AG09309 (cell line): ENCODE data around the gene ADGRV1.

Source experiments
- DNase-seq: peaks from one replicate; pipeline ENCODE4 v3.0.0-alpha.2; 2010; ENCODE audit warnings: low read depth
- H3K4me3 ChIP-seq: 2 replicates; pipeline ENCODE4 v1.5.1; 2011; ENCODE audit warnings: mild to moderate bottlenecking, low read depth, low read length, moderate library complexity; ENCODE audit not compliant: control insufficient read depth
- TF ChIP-seq, protein P1 (sequence below): IDR thresholded peaks from 2 replicates; pipeline ENCODE4 v1.5.1; 2011; ENCODE audit warnings: mild to moderate bottlenecking, low read depth, low read length, inconsistent platforms; ENCODE audit not compliant: insufficient read depth, control insufficient read depth; ENCODE audit errors: missing control alignments

ADGRV1 gene

DNA sequence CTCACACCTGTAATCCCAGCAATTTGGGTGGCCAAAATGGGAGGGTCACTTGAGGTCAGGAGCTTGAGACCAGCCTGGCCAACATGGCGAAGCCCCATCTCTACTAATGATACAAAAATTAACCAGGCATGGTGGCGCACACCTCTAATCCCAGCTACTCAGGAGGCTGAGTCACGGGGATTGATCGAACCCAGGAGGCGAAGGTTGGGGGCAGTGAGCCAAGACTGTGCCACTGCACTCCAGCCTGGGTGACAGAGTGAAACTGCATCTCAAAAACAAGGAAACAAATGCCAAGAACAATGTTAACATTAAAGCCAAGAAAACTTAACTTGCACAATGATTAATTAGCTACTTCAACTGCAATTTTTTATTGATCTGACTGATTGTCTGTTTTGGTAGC lies 621.9 kb downstream of the ADGRV1 start:
- TF ChIP-seq, protein P1, sequence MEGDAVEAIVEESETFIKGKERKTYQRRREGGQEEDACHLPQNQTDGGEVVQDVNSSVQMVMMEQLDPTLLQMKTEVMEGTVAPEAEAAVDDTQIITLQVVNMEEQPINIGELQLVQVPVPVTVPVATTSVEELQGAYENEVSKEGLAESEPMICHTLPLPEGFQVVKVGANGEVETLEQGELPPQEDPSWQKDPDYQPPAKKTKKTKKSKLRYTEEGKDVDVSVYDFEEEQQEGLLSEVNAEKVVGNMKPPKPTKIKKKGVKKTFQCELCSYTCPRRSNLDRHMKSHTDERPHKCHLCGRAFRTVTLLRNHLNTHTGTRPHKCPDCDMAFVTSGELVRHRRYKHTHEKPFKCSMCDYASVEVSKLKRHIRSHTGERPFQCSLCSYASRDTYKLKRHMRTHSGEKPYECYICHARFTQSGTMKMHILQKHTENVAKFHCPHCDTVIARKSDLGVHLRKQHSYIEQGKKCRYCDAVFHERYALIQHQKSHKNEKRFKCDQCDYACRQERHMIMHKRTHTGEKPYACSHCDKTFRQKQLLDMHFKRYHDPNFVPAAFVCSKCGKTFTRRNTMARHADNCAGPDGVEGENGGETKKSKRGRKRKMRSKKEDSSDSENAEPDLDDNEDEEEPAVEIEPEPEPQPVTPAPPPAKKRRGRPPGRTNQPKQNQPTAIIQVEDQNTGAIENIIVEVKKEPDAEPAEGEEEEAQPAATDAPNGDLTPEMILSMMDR = no peak
- H3K4me3 ChIP-seq = no peak overlapping the region
- no peak for DNase-seq

DNA sequence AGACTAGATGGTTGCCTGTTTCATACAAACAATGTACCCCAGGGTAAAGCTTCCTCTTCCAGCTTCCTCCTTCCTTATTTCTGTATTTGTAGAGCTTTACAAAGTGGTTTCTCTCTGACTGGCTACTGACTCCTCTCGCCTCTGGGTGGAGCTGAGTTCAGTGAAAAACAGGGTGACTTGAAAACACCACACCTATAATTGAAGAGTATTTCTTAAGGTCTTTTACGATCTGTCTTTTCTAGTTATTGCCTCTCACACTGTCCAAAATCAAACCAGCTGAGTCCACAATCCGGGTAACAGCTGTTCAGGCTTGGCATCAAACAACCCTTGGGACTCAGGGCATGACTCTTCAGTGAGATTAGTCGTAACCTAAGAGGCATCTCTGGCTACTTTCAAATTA lies 624.2 kb downstream of the ADGRV1 start:
- no peak overlapping the region for H3K4me3 ChIP-seq
- TF ChIP-seq, protein P1 = peak; percentile 27
- peak; percentile 16 for DNase-seq

DNA sequence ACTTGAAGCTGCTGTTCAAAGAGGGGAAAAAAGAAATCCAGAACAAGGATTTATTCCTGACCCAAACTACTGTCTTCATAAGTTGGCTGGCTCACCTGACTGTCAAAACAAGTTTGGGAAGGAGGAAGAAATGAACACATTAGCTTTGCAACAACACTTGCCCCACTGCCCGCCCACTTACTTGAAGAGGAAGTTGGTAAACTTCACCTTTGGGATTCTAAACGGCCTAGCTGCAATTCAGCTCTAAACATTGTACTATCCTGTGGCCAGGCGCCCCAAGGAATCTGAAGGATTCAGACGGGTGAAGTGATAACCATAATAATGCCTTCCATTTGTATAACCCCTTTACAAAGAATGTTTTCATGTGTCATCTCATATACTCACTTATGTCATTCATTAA lies 625.1 kb downstream of the ADGRV1 start:
- TF ChIP-seq, protein P1 = no peak
- no peak for DNase-seq
- no peak overlapping the region for H3K4me3 ChIP-seq

DNA sequence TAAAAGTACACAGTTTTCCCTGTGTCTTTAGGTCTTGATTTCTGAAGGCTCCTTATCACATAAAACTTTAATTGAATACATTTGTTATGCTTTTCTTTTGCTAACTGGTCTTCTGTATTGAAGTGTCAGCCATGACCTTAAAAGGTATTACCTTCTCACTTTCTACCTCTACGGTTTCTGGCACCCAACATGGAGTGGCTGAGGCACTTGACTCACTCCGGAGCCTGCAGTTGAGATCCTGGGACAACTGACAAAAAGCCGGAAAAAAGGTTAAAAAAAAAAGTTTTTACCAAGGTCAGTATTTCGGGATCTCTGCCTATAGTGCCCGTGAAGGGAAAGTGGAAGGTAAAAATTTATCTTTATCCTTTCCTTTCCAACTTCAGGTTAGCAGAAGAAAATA lies 627.5 kb downstream of the ADGRV1 start:
- TF ChIP-seq, protein P1 = no peak
- H3K4me3 ChIP-seq = no peak overlapping the region
- DNase-seq = no peak

DNA sequence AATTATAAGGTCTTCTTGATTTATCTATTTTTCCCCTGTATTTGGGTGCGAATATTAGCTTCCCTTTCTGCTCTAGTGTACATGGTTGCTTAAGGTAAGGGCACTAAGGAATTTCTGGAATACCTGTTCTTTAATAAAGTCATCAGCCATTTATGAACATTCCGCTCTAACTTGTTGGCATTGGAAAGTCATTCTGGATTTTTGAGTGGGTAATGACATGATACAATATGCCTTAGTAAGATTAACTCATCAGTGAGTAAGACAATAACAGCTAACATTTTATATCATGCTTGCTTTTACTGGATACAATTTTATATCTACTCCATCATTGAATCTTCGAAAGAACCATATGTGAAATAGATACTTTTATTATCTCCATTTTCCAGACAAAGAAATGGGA lies 628.4 kb downstream of the ADGRV1 start:
- DNase-seq = no peak
- TF ChIP-seq, protein P1 = no peak
- no peak overlapping the region for H3K4me3 ChIP-seq

DNA sequence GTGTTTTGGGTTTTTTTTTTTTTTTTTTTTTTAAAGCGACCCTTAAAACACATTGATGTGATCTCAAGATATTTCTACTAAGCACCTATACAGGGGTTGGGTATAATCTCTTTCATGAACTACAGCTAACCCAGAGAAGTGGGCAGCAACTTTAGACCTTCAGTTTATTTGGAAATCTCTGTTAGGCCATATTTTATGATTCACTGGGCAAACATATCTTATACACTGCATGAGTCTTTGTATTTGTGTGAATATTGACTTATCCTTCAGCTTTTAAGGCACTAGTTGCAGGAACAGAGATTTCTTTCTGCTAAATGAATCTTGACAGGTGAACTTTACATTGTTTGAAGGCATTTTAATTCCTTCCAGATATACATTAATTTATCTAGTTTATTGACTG lies 630.2 kb downstream of the ADGRV1 start:
- H3K4me3 ChIP-seq = no peak overlapping the region
- no peak for DNase-seq
- TF ChIP-seq, protein P1 = no peak
